EL (cell line): Measurements from ENCODE around the gene FMN2.
"Not testable (repeated sequence)": the region's sequence is repeated elsewhere in the genome, so short reads cannot be mapped to it uniquely, and the experiment has no call there.

Source experiments
- DNase-seq: peaks from one replicate; pipeline ENCODE4 v3.0.0-alpha.2; 2016

The FMN2 gene

GRCh38 chr1:240258910-240259309 is 167.2 kb downstream of the FMN2 start:
- peak; percentile 91 for DNase-seq

DNA sequence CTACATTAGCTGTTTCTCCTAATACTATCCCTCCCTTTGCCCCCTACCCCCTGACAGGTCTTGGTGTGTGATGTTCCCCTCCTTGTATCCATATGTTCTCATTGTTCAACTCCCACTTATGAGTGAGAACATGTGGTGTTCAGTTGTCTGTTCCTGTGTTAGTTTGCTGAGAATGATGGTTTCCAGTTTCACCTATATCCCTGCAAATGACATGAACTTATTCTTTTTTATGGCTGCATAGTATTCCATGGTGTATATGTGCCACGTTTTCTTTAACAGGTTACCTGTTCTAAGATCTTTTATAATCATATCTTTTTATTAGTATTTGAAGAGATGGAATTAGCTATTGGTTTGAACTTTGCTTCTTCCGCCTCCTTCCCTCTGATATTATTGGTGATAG is 172.8 kb downstream of the FMN2 start:
- not testable (repeated sequence) for DNase-seq

GRCh38 chr1:240271081-240271480 is 179.4 kb downstream of the FMN2 start:
- DNase-seq: no peak

DNA sequence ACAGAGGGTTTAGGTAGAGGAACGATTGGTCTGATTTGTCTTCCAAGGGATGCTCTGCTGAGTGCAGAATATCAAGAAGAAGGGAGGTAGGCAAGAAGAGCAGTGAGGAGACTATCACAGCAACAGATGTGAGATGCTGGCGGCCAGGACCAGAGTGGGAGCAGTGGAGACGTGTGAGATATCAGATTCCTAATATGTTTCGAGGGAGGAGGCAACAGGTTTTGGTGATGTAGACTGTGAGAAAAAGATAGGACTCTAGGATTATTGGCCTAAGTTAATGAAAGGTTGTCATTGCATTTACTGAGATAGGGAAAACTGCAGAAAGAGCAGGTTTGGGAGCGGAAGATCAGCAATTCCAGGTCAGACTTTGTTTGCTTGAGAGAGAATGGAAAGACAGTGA is 182.9 kb downstream of the FMN2 start:
- no peak for DNase-seq

DNA sequence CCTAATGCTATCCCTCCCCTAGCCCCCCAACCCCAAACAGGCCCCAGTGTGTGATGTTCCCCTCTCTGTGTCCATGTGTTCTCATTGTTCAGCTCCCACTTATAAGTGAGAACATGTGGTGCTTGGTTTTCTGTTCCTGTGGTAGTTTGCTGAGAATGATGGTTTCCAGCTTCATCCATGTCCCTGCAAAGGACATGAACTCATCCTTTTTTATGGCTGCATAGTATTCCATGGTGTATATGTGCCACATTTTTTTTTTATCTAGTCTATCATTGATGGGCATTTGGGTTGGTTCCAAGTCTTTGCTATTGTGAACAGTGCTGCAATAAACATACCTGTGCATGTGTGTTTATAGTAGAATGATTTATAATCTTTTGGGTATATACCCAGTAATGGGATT is 183.5 kb downstream of the FMN2 start:
- DNase-seq: not testable (repeated sequence)

- DNase-seq: no peak
These were observed 186.4 kb downstream of the FMN2 start for GRCh38 chr1:240278082-240278481.

- DNase-seq: no peak
These were observed 189.1 kb downstream of the FMN2 start for GRCh38 chr1:240280560-240281322.

GRCh38 chr1:240282061-240282830 is 190.6 kb downstream of the FMN2 start:
- DNase-seq: no peak

DNA sequence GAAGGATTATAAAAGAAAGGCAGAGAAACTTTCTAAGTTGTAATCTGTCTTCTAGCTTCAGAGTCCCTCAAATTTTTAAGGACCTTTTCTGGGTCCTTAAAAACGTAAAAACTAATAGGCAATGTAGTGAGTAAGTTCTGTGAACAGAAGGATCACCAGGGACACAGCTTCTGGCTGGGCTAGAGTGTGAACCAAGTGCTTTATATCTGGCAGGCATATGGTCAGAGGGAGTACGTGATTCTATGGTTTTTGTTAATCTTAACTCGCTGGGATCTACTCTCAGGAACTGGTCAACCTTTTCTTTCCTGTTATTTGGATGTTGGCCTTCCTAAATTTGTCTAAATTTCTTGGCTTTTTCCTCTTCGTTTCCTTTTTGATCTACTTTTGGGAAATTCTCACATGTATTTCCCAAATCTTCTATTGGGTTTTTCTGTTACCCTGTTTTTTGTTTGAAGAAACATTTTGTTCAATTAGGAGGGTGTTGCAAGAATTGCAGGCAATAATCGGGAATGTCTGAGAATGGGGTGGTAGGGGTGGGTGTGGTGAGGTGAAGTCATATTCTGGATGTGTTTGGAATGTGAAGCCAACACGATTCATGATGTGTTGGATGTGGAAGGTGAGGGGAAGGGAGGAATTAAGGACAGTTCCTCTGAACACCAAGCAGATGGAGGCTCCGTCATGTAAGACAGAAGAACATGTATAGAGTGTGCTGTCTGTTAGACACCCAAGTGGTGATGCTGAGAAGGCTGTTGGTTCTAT is 193.2 kb downstream of the FMN2 start:
- DNase-seq: peak; percentile 46

- peak; percentile 80 for DNase-seq
These were observed 193.9 kb downstream of the FMN2 start for GRCh38 chr1:240285540-240285939.

- DNase-seq: no peak
These were observed 196.0 kb downstream of the FMN2 start for GRCh38 chr1:240287722-240288121.

GRCh38 chr1:240293706-240294105 is 202.0 kb downstream of the FMN2 start:
- no peak for DNase-seq

- DNase-seq: no peak
These were observed 202.9 kb downstream of the FMN2 start for GRCh38 chr1:240294566-240294965.

GRCh38 chr1:240295811-240296210 is 204.1 kb downstream of the FMN2 start:
- DNase-seq: no peak

DNA sequence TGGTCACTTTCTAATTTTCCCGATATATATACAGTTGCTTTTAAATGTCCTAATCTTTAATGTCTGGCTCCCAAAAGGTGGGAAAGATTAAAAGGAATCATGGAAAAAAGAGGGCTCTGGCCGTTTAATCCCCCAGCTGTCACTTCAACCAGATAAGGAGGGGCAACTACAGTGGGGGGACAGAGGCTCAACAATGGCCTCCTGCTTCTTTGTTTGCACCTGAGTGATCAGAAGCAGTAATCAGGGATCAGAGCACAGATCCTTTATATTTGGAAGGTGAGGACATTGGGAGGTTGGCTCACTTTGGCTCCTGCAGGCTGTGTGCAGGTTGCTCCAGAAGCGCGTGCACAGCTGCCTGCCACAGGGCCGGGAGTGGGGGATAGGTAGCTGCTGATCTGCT is 212.8 kb downstream of the FMN2 start:
- DNase-seq: no peak

DNA sequence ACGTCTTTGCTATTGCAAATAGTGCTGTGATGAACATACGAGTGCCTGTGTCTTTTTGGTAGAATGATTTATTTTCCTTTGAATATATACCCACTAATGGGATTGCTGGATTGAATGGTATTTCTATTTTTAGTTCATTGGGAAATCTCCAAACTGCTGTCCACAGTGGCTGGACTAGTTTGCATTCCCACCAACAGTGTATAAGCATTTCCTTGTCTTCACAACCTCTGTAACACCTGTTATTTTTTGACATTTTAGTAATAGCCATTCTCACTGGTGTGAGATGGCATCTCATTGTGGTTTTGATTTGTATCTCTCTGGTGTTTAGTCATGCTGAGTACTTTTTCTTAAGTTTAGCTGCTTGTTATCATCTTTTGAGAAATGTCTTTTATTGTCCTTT is 215.0 kb downstream of the FMN2 start:
- DNase-seq: peak; percentile 61

- DNase-seq: no peak
These were observed 216.4 kb downstream of the FMN2 start for GRCh38 chr1:240308096-240308495.

GRCh38 chr1:240309769-240310168 is 218.1 kb downstream of the FMN2 start:
- DNase-seq: no peak

GRCh38 chr1:240310226-240310925 is 218.7 kb downstream of the FMN2 start:
- DNase-seq: peak; percentile 64

DNA sequence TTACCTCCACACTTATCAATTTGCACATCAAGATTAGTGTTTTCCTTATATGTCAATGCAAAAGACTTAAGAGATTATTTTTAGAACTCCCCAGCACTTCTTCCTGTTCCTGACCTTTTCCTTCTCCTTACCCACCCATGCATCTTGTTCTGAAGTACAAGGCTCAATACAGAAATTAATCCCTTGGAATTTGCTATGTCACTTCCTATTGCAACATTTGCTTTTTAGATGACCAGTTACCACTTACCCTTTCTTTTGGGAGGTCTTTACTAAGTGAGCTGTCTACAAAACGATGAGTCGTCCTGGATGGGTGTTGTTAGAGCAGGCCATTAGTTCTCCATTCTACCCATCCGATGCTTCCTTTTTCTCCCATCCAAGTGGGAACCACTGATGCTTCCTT is 221.2 kb downstream of the FMN2 start:
- DNase-seq: peak; percentile 94

DNA sequence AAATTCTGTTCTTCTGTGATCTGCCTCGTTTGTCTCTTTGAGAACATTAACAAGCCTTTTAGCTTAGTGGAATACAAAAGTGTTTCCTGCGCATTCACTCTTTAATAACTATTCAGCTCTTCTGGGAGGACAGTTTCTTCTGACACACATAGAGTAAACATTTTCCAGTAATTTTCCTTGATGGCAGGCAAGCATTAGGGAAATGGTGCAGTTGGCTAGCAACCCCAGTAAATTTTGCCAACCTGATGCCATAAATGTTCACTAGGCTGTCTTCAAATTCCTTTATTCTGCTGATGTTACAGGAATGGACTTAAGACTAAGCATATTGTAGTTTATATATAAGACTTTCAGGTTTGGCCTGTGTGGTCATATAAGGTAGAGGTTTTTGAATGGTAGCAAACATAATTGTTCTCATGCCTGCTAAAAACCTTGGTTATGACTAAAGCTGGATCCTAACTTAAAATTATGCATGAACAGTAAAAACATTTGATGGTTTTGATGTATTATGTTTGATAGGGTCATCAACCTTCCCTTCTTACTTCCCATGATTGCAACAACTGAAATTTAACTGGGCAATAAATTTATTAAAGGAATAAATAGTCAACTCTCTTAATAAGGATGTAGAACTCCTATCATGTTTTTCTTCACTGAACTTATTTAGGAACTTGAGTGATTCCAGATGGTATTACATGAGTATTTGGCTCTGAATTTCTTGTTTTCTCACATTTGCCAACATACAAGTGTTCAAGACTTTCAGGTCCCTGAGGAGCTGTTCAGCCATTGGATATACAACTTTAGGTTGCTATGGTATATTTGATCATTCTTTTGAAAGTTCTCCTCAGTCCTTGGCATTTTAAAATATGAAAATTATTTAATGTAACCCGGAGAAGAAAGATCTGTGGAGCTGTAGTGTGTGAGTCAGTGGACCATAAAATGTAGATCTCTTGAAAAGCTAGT is 223.4 kb downstream of the FMN2 start:
- DNase-seq: no peak

DNA sequence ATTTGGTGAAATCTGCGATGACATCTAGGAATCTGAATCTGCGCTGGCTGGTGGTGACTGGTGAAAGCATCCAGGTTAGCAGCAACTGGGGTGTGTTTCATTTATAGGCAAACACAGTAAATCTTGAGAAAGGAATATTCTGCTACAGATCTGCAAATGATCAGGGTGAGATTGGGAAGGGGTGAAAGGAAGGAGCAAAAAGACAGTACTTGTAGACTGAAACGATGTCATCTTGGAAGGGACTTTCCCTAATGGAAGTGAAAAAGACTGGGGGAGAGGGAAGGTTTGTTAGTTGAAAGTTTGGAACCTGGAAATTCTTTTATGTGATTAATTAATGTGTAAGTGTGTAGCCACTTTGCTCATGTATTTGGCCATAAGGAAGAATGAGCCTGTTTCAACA is 228.3 kb downstream of the FMN2 start:
- no peak for DNase-seq
